GM12878 (cell line): ENCODE results near the gene ATRNL1. TPM values are rescaled to one million over a fixed set of nuclear protein-coding genes. Genes with fewer than 3 reads are reported as not detected.
"Not testable (repeated sequence)": the region's sequence is repeated elsewhere in the genome, so short reads cannot be mapped to it uniquely, and the experiment has no call there.

Source experiments
- ATAC-seq: fragments of 200-7000 bp; cut with Tn5 transposase; 3 replicates; pipeline ENCODE4 v1.9.1; 2020; ENCODE audit warnings: mild to moderate bottlenecking, moderate library complexity
- BruUV-seq: library from RNA; stranded (reverse); fragments of 400-500 nt; replicated peaks from 2 replicates; lab custom pipeline; 2021; lab: Mats Ljungman, UMichigan
- CTCF ChIA-PET: fragments of 300-600 bp; sonication (Branson Sonifier 250); formaldehyde crosslinking; extraction: SDS; loops from one replicate; lab custom pipeline; 2021; ENCODE audit warnings: inconsistent platforms; lab: Yijun Ruan, JAX
- POLR2A ChIA-PET: fragments of 350-600 bp; formaldehyde crosslinking; extraction: SDS; loops from one replicate; lab custom pipeline; 2021; ENCODE audit warnings: inconsistent platforms; lab: Charles Lee
- RAD21 ChIA-PET: fragments of 300-600 bp; sonication (Branson Sonifier 250); formaldehyde crosslinking; loops from one replicate; lab custom pipeline; 2023; ENCODE audit warnings: antibody characterized with exemption; ENCODE audit not compliant: unreplicated experiment; lab: Charles Lee
- SMC1A ChIA-PET: fragments of 300-600 bp; sonication (Branson Sonifier 250); formaldehyde crosslinking; loops from one replicate; lab custom pipeline; 2023; ENCODE audit not compliant: unreplicated experiment, uncharacterized antibody; lab: Charles Lee
- DNase-seq: peaks from one replicate; pipeline ENCODE4 v3.0.0-alpha.2; 2011; ENCODE audit warnings: low read depth, low spot score
- FAIRE-seq: peaks from 3 replicates; lab custom pipeline; 2011; peaks lifted over from hg19 to GRCh38; lab: Jason Lieb, UNC
- H2AFZ ChIP-seq: 2 replicates; pipeline ENCODE4 v1.6.0; 2011; ENCODE audit warnings: low read depth, low read length, control low read depth; ENCODE audit not compliant: control insufficient read depth
- H3K27ac ChIP-seq: 2 replicates; pipeline ENCODE4 v1.5.1; 2011; ENCODE audit warnings: control low read depth; ENCODE audit not compliant: control insufficient read depth, insufficient read depth
- H3K27me3 ChIP-seq, 2 experiments: replicated peaks in 1 of 2; 2 replicates each; pipeline versions ENCODE4 v1.6.0 to v1.6.1; 2011; ENCODE audit warnings: low read length in 1 of 2; ENCODE audit not compliant: control insufficient read depth in 2 of 2, insufficient read depth in 2 of 2
- H3K36me3 ChIP-seq, 2 experiments: 2 replicates each; pipeline ENCODE4 v1.5.1; 2011; ENCODE audit warnings: low read length in 1 of 2; ENCODE audit not compliant: control insufficient read depth in 2 of 2, insufficient read depth in 2 of 2
- H3K4me1 ChIP-seq: 2 replicates; pipeline ENCODE4 v1.6.1; 2011; ENCODE audit warnings: mild to moderate bottlenecking, low read length, moderate library complexity, mixed read lengths; ENCODE audit not compliant: control insufficient read depth, insufficient read depth
- H3K4me2 ChIP-seq: 2 replicates; pipeline ENCODE4 v1.6.0; 2011; ENCODE audit warnings: control low read depth; ENCODE audit not compliant: control insufficient read depth, insufficient read depth
- H3K4me3 ChIP-seq: fragments of 200-600 bp; sonication (generic); 2 replicates; pipeline ENCODE4 v1.5.1; 2016
- H3K79me2 ChIP-seq: 2 replicates; pipeline ENCODE4 v1.6.0; 2011; ENCODE audit warnings: low read length; ENCODE audit not compliant: control insufficient read depth, insufficient read depth
- H3K9ac ChIP-seq: 2 replicates; pipeline ENCODE4 v1.8.0; 2011; ENCODE audit warnings: low read length, control low read depth, mixed read lengths; ENCODE audit not compliant: control insufficient read depth, insufficient read depth
- H3K9me3 ChIP-seq: replicated peaks from 3 replicates; pipeline ENCODE4 v1.5.1; 2011; ENCODE audit warnings: mild to moderate bottlenecking, low read length; ENCODE audit not compliant: control insufficient read depth, insufficient read depth
- H4K20me1 ChIP-seq: 2 replicates; pipeline ENCODE4 v1.6.0; 2011; ENCODE audit not compliant: control insufficient read depth, insufficient read depth
- CEBPZ ChIP-seq: fragments of 150-350 bp; IDR thresholded peaks from 2 replicates; pipeline ENCODE4 v1.6.1; 2016; ENCODE audit warnings: low read depth, low read length
- CTCF ChIP-seq, 3 experiments: IDR thresholded peaks in 2 of 3; conservative IDR thresholded peaks in 1 of 3; 2 replicates each; pipeline ENCODE4 v1.5.1; 2011; ENCODE audit warnings: low read depth in 3 of 3, low read length in 3 of 3, mild to moderate bottlenecking in 3 of 3, control low read depth in 2 of 3, moderate library complexity in 2 of 3, inconsistent platforms in 1 of 3, mixed read lengths in 1 of 3; ENCODE audit not compliant: control insufficient read depth in 2 of 3, insufficient read depth in 1 of 3; ENCODE audit errors: extremely low read depth in 1 of 3
- RELA ChIP-seq: fragments of 450-650 bp; IDR thresholded peaks from 2 replicates; pipeline ENCODE4 v1.8.0; 2014; ENCODE audit warnings: borderline replicate concordance; ENCODE audit not compliant: partially characterized antibody
- SIX5 ChIP-seq: IDR thresholded peaks from 2 replicates; pipeline ENCODE4 v1.6.1; 2011; ENCODE audit warnings: mild to moderate bottlenecking, low read depth, low read length, moderate library complexity; ENCODE audit not compliant: severe bottlenecking
- STAT3 ChIP-seq: IDR thresholded peaks from 2 replicates; pipeline ENCODE4 v1.6.1; 2011; ENCODE audit warnings: low read depth, low read length, improper control_type of control experiment
- TAF1 ChIP-seq: IDR thresholded peaks from 2 replicates; pipeline ENCODE4 v1.6.1; 2011; ENCODE audit warnings: mild to moderate bottlenecking, low read depth, low read length, borderline replicate concordance
- WGBS: methylation state at CpG from one replicate; pipeline ENCODE4 v1.1.6; 2016; ENCODE audit warnings: low lambda C conversion rate; ENCODE audit not compliant: insufficient replicate concordance, insufficient coverage; ENCODE audit errors: missing lambda C conversion rate; 5-methylcytosine and 5-hydroxymethylcytosine counted together
- in situ Hi-C: fragments of 300-500 bp; cut with MboI; formaldehyde crosslinking; loops from 9 replicates; pipeline ENCODE4 v1.14.3; 2018; ENCODE audit warnings: mixed read lengths
- intact Hi-C: fragments of 100-400 bp; cut with micrococcal nuclease; formaldehyde crosslinking; loops from one replicate; pipeline ENCODE4 v1.14.2; 2022; ENCODE audit not compliant: unreplicated experiment
- polyA plus RNA-seq, 11 experiments: library from polyadenylated mRNA; depleted of rRNA in 4 of 11; unstranded in 6 of 11; stranded (reverse) in 5 of 11; fragments of >200 nt; fragmentation: Nextera tagmentation in 4 of 11; fragmentation: Illumina TruSeq in 1 of 11; extraction: Ambion mirVana in 4 of 11; extraction: Trizol in 1 of 11; gene quantifications; 1 replicate in 1 of 11; 2 replicates in 10 of 11; pipeline versions ENCODE4 v1.2.1 to v1.2.3, GENCODE V29; 2011 to 2016; ENCODE audit warnings: inconsistent platforms in 2 of 11, missing spikeins in 2 of 11, low read depth in 1 of 11
- total RNA-seq, 4 experiments: library from RNA; depleted of rRNA in 3 of 4; stranded (reverse); fragments of >200 nt in 3 of 4; fragmentation: Illumina TruSeq in 1 of 4; extraction: Trizol in 1 of 4; gene quantifications; 2 replicates each; pipeline versions ENCODE4 v1.2.1 to v1.2.3, GENCODE V29; 2013 to 2021
- TF ChIP-seq, protein P1 (sequence below): IDR thresholded peaks from 2 replicates; pipeline ENCODE4 v1.6.1; 2011; ENCODE audit warnings: borderline replicate concordance, low read depth, mild to moderate bottlenecking, moderate library complexity, mixed read lengths, low read length; ENCODE audit not compliant: insufficient read depth; ENCODE audit errors: extremely low read length

ATRNL1 gene
- total and polyA plus RNA-seq, 10 of the 15 experiments (the other 5 are each of a cell fraction or from before 2014, with no cell fraction given) = 0.03 to 1.4 (median 0.34) TPM

DNA sequence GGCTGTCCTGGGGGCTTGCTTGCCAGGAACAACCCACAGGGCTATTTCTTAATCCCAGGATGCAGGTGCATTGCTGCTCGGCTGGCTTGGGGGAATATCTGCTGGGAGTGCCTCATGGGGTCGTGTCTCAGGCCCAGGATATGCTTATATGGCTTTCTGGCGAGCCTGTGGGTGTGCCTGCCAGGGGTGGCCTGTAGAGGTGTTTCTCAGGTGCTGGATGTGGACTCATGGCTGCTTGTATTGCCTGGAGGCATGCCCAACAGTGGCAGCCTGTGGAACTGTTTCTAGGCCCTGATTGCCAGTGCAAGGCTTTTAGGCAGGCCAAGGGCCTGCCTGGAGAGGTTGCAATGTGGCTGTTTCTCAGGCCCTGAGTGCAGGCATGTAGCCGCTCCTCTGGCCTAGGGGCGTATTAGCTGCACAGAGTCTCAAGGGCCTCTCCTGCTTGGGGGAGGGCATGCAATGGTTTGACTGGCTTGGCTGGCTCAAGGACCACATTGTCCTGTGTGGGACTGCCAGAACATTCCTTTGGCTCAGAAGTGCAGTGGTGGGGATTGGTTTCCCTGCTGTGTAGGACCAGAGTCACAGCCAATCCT is 202.1 kb downstream of the ATRNL1 start (continued):
- TF ChIP-seq TAF1 = no peak

GRCh38 chr10:115300080-115300479 is 206.9 kb downstream of the ATRNL1 start:
- TF ChIP-seq CTCF (IDR thresholded peaks at IDR 0.05 in 2 of 3, conservative IDR thresholded peaks at IDR 0.05 in 1 of 3; ENCODE audit: control insufficient read depth in 2 of 3, extremely low read depth in 1 of 3, insufficient read depth in 1 of 3, low read depth in 3 of 3, low read length in 3 of 3) = no peak
- no peak for TF ChIP-seq RELA
- TF ChIP-seq CEBPZ = no peak
- TF ChIP-seq, protein P1, sequence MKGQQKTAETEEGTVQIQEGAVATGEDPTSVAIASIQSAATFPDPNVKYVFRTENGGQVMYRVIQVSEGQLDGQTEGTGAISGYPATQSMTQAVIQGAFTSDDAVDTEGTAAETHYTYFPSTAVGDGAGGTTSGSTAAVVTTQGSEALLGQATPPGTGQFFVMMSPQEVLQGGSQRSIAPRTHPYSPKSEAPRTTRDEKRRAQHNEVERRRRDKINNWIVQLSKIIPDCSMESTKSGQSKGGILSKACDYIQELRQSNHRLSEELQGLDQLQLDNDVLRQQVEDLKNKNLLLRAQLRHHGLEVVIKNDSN = no peak
- TF ChIP-seq SIX5 = no peak
- TF ChIP-seq STAT3 = no peak
- TF ChIP-seq, all 136 proteins: peak for 0
- Histone ChIP-seq H3K9ac (no peak overlapping the region), H3K4me3 (no peak overlapping the region), H3K79me2 (no peaks in the 10 kb centered on the region), H3K4me2 (no peak overlapping the region), H2AFZ (no peak overlapping the region), H4K20me1 (no peaks in the 10 kb centered on the region), H3K27me3 (no peaks in the 10 kb centered on the region), H3K36me3 (no peaks in the 10 kb centered on the region), H3K4me1 (no peaks in the 10 kb centered on the region), H3K9me3 (no peaks in the 10 kb centered on the region), H3K27ac (no peak overlapping the region)
- FAIRE-seq = no peak
- RAD21 ChIA-PET = no interaction called here
- no peak for ATAC-seq
- POLR2A ChIA-PET = no interaction called here
- in situ Hi-C loops = no loop called here
- 0% methylated on average over 1 of the region's 1 CpG for WGBS
- SMC1A ChIA-PET = no interaction called here
- intact Hi-C loops = no loop called here
- no peak for DNase-seq
- no TSS peak for BruUV-seq
- CTCF ChIA-PET = no interaction called here

- in situ Hi-C loops, H2AFZ ChIP-seq, ATAC-seq, H3K4me1 ChIP-seq, CTCF ChIA-PET, DNase-seq, BruUV-seq, intact Hi-C loops, SMC1A ChIA-PET, H3K9ac ChIP-seq, H3K79me2 ChIP-seq, H3K4me3 ChIP-seq, H3K27ac ChIP-seq, H3K4me2 ChIP-seq, RAD21 ChIA-PET, H4K20me1 ChIP-seq, FAIRE-seq, H3K27me3 ChIP-seq, POLR2A ChIA-PET, H3K9me3 ChIP-seq, H3K36me3 ChIP-seq: not testable (repeated sequence)
- 77% methylated on average over 1 of the region's 1 CpG for WGBS
Measured at GRCh38 chr10:115319669-115320068, 226.5 kb downstream of the ATRNL1 start.
